Omental fat pad (tissue), 4 donors: Measurements from ENCODE around the gene ABI1. TPM values are rescaled to one million over a fixed set of nuclear protein-coding genes. Genes with fewer than 3 reads are reported as not detected.

ENCODE experiments used
- ATAC-seq: fragments of 150-250 bp; one replicate; pipeline ENCODE4 v1.9.1; 2016; ENCODE audit warnings: mild to moderate bottlenecking, moderate library complexity; ENCODE audit not compliant: low FRiP score
- DNase-seq: peaks from one replicate; pipeline ENCODE4 v3.0.0-alpha.2; 2019; ENCODE audit warnings: low spot score
- total RNA-seq, 4 donors: library from RNA; depleted of rRNA; stranded (reverse); fragments of >200 nt; gene quantifications; one replicate each; pipeline ENCODE4 v1.1.0, GENCODE V29; 2016
- TF ChIP-seq, protein P1 (sequence below), 3 donors: fragments of 450-650 bp; IDR thresholded peaks; one replicate each; pipeline ENCODE4 v1.5.1; 2016 to 2017; ENCODE audit warnings: antibody characterized with exemption in 3 of 3, mild to moderate bottlenecking in 3 of 3, moderate library complexity in 2 of 3

ABI1 gene
- total RNA-seq, 4 donors from 2014 or later: 35.4 to 51.1 (median 39.8) TPM

DNA sequence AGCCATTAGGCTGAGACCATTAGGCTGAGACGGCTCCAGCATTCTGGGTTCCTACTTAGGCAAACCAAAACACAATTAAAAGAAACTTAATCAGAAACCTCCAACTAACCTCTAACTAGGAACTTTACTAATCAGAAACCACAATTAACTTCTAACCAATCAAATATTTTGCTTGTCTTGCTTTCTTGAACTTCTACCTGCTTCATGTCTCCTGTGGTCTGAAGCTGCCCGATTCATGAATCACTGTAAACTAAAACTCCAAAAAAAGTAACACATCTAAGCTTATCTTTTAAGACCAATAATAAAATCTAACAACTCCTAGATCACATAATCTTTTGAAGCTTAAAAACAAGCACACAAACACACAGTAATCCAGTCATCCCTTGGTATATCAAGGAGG is 87.1 kb downstream of the ABI1 start:
- DNase-seq (no peak), ATAC-seq (no peak)
- TF ChIP-seq, protein P1, sequence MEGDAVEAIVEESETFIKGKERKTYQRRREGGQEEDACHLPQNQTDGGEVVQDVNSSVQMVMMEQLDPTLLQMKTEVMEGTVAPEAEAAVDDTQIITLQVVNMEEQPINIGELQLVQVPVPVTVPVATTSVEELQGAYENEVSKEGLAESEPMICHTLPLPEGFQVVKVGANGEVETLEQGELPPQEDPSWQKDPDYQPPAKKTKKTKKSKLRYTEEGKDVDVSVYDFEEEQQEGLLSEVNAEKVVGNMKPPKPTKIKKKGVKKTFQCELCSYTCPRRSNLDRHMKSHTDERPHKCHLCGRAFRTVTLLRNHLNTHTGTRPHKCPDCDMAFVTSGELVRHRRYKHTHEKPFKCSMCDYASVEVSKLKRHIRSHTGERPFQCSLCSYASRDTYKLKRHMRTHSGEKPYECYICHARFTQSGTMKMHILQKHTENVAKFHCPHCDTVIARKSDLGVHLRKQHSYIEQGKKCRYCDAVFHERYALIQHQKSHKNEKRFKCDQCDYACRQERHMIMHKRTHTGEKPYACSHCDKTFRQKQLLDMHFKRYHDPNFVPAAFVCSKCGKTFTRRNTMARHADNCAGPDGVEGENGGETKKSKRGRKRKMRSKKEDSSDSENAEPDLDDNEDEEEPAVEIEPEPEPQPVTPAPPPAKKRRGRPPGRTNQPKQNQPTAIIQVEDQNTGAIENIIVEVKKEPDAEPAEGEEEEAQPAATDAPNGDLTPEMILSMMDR (IDR thresholded peaks at IDR 0.05): no peak

DNA sequence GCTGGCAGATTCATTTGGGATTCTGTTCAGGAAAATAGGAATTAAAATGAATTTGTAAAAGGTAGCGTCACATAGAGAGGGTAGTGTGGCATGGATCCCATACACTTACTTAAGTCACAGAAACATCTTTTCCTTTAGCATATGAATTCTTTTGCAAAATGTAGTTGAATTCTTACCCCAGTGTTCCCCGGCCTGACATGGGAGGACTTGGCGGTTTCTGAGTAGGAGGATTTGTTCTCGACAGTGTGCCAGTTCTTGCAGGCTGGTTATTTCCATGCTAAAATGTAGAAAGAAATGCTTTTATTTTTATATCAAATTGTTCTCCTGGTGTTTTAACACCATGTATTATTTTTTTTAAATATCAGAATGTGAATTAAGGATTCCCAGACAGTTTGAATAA is 90.7 kb downstream of the ABI1 start:
- ATAC-seq (no peak), DNase-seq (no peak)
- TF ChIP-seq, protein P1 (IDR thresholded peaks at IDR 0.05): no peak

DNA sequence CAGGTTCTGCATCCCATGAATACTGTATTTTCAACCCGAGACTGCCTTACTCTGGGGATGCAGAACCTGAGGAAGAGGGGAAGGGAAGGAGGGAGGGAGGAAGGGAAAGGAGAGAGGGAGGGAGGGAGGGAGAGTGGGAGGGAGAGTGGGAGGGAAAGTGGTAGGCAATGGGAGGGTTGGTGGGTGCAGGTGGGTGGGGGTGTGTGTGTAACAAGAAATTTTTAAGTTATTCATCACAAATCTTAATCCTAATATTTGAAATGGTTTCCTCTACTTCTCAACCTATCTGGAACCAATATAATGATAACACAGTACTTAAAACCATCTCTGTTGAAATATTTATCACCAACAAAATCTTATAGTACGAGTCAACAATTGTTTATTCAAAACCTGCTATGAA is 95.2 kb downstream of the ABI1 start:
- TF ChIP-seq, protein P1 (IDR thresholded peaks at IDR 0.05): no peak
- DNase-seq (no peak), ATAC-seq (no peak)

DNA sequence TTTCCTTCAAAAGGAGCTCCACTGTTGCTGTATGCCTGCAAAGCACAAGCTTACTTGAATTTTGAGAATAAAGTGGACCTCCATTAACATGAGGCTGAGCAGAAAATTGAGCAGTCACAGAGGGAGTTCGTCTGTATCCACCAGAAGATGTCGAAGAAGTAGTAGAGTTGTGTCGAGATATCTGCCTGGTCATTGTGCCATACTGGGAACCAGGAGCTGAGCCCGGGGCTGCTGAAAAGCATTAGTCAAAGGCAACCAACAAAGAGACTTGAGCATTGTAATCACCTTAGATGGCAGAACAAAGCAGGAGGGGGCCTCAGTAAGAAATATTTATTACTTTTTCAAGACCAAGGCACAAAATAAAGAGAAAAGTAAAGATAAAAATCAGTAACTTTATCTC is 101.8 kb downstream of the ABI1 start:
- no peak for DNase-seq
- no peak for ATAC-seq
- TF ChIP-seq, protein P1 (IDR thresholded peaks at IDR 0.05): no peak

DNA sequence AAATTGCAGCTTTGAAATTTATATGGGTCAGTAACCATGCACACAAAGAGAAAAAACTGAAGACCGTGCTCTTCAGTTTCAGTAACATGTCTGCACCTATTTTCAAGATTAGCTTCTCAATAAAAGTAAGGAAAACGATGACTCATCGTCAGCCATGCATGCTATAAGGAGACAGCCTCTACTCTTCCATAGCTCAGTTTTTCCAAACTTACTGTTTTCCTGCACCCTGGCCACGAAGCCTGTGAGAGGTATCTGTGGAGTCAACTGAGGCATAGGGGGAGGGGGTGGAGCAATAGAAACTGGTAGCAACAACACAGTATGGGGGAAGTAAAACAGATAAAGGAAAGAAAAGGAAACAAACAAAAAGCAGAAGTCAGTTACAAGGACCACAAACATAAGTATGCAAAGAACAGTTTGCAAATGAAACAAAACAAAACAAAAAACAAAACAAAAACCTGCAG is 105.3 kb downstream of the ABI1 start:
- DNase-seq: no peak
- TF ChIP-seq, protein P1 (IDR thresholded peaks at IDR 0.05): no peak
- ATAC-seq: no peak

DNA sequence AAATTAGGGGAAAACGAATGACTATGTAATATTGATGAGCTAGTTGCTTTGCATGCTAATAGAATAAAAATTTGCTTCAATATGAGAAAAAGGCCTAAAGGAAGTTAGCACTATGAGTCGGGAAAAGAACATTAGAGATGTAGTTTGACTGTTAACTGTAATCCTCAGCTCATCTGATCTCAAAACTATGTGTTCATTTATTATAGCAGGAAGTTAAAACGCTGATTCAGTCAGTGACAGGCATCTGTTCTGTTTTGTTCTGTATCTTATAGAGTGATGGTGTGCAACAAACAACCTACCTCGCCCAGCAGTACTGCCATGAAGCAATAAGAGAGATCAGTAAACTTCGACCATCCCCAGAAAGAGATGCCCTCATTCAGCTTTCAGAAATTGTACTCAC is 114.7 kb downstream of the ABI1 start:
- DNase-seq (no peak), ATAC-seq (no peak)
- TF ChIP-seq, protein P1 (IDR thresholded peaks at IDR 0.05): no peak

DNA sequence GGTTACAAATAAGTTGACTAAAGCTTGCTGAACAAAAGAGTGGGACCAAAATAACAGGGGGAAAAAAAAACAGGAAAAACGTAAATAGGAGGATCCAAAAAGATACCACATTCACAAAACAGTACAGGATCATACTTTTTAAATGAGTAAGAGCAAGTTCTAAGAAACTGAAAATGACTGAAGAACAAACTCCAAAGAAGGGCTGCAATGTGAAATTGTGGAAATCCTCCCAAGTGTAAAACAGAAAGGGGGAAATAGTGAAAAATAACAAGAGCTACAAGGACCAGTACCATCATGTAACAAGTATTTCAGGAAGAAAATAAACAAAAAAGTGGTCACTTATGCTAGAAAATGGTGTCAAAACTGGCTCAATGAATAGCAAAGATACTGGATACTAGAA is 116.9 kb downstream of the ABI1 start:
- TF ChIP-seq, protein P1 (IDR thresholded peaks at IDR 0.05): no peak
- DNase-seq (no peak), ATAC-seq (no peak)
